ENCODE measurements around the gene LIMCH1. TPM values are rescaled to one million over a fixed set of nuclear protein-coding genes. Genes with fewer than 3 reads are reported as not detected.

The LIMCH1 gene
- total RNA-seq, 1 experiment from 2014 or later = 3.3 TPM

GRCh38 chr4:41696763-41697162, 158.8 kb downstream of the LIMCH1 start:
- H3K27ac Mint-ChIP-seq = no peak overlapping the region
- Histone ChIP-seq H3K9me3 (ENCODE audit: control insufficient read depth, low read depth, low read length) (no peaks in the 10 kb centered on the region), H3K79me1 (ENCODE audit: insufficient read depth, low read depth, low read length, poor library complexity, severe bottlenecking) (no peaks in the 10 kb centered on the region), H3K18ac (ENCODE audit: insufficient read length, low read depth, low read length) (no peak overlapping the region), H2AK5ac (ENCODE audit: insufficient read length, low read length) (no peak overlapping the region), H2BK5ac (ENCODE audit: insufficient read length, low read length) (no peak overlapping the region), H3K4me1 (ENCODE audit: insufficient read depth, low read length) (no peaks in the 10 kb centered on the region), H3K14ac (ENCODE audit: insufficient read depth, low read length) (no peak overlapping the region), H2AFZ (ENCODE audit: low read length) (no peak overlapping the region), H2BK20ac (ENCODE audit: low read depth, low read length, poor library complexity, severe bottlenecking) (no peak overlapping the region), H2BK120ac (ENCODE audit: low read depth, low read length, poor library complexity, severe bottlenecking) (no peak overlapping the region), H4K20me1 (ENCODE audit: control insufficient read depth, insufficient read depth, insufficient read length) (no peaks in the 10 kb centered on the region), H3K4me2 (ENCODE audit: insufficient read depth, insufficient read length, low read length) (no peak overlapping the region), H3K27me3 (ENCODE audit: insufficient read depth, low read length) (no peaks in the 10 kb centered on the region), H4K91ac (ENCODE audit: insufficient read length, low read depth, low read length) (no peak overlapping the region), H3K4ac (ENCODE audit: low read depth, low read length) (no peak overlapping the region), H3K79me2 (ENCODE audit: insufficient read depth, low read length) (no peaks in the 10 kb centered on the region), H2BK12ac (ENCODE audit: insufficient read length, low read depth, low read length) (no peak overlapping the region), H3K56ac (ENCODE audit: insufficient read length, low read depth, low read length) (no peak overlapping the region), H2BK15ac (ENCODE audit: low read depth, low read length) (no peak overlapping the region), H4K5ac (ENCODE audit: insufficient read length, low read depth, low read length) (no peak overlapping the region), H4K8ac (replicated peaks; ENCODE audit: insufficient read length, low read depth, low read length) (no peak overlapping the region), H3K23ac (ENCODE audit: insufficient read length, low read depth, low read length) (no peak overlapping the region), H3T11ph (ENCODE audit: low read length) (no peak overlapping the region), H3K9ac (ENCODE audit: extremely low read depth, insufficient read length, low read length) (no peak overlapping the region), H3K23me2 (ENCODE audit: insufficient read length, low read depth, low read length, poor library complexity, severe bottlenecking) (no peaks in the 10 kb centered on the region), H3K27ac (ENCODE audit: insufficient read length, low read depth, low read length) (no peak overlapping the region)
- TF ChIP-seq, protein P1, sequence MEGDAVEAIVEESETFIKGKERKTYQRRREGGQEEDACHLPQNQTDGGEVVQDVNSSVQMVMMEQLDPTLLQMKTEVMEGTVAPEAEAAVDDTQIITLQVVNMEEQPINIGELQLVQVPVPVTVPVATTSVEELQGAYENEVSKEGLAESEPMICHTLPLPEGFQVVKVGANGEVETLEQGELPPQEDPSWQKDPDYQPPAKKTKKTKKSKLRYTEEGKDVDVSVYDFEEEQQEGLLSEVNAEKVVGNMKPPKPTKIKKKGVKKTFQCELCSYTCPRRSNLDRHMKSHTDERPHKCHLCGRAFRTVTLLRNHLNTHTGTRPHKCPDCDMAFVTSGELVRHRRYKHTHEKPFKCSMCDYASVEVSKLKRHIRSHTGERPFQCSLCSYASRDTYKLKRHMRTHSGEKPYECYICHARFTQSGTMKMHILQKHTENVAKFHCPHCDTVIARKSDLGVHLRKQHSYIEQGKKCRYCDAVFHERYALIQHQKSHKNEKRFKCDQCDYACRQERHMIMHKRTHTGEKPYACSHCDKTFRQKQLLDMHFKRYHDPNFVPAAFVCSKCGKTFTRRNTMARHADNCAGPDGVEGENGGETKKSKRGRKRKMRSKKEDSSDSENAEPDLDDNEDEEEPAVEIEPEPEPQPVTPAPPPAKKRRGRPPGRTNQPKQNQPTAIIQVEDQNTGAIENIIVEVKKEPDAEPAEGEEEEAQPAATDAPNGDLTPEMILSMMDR (conservative IDR thresholded peaks at IDR 0.05) = no peak
- peaks cover 7 to 11% of the 10 kb centered on the region in 2 experiments; a peak in 3 of 4 replicates for H3K4me1 Mint-ChIP-seq
- no peak for DNase-seq
- no peaks in the 10 kb centered on the region for H3K36me3 Mint-ChIP-seq (ENCODE audit: insufficient read depth in 1 of 3, low read depth in 3 of 3)
- WGBS (ENCODE audit: extremely low coverage, insufficient read length, low lambda C conversion rate) = no CpG with 5 or more reads among the region's 4 CpGs
- peaks cover 46% of the 10 kb centered on the region for H3K27me3 Mint-ChIP-seq (ENCODE audit: low read depth)
- no peaks in the 10 kb centered on the region for H3K9me3 Mint-ChIP-seq
- H3K4me3 Mint-ChIP-seq = no peak overlapping the region
